GM12878 (cell line): ENCODE results near the gene TM6SF1. TPM values are rescaled to one million over a fixed set of nuclear protein-coding genes. Genes with fewer than 3 reads are reported as not detected.

Experiments used
- ATAC-seq: fragments of 200-7000 bp; cut with Tn5 transposase; 3 replicates; pipeline ENCODE4 v1.9.1; 2020; ENCODE audit warnings: mild to moderate bottlenecking, moderate library complexity
- BruUV-seq: library from RNA; stranded (reverse); fragments of 400-500 nt; replicated peaks from 2 replicates; lab custom pipeline; 2021; lab: Mats Ljungman, UMichigan
- CTCF ChIA-PET: fragments of 300-600 bp; sonication (Branson Sonifier 250); formaldehyde crosslinking; extraction: SDS; loops from one replicate; lab custom pipeline; 2021; ENCODE audit warnings: inconsistent platforms; lab: Yijun Ruan, JAX
- POLR2A ChIA-PET: fragments of 350-600 bp; formaldehyde crosslinking; extraction: SDS; loops from one replicate; lab custom pipeline; 2021; ENCODE audit warnings: inconsistent platforms; lab: Charles Lee
- RAD21 ChIA-PET: fragments of 300-600 bp; sonication (Branson Sonifier 250); formaldehyde crosslinking; loops from one replicate; lab custom pipeline; 2023; ENCODE audit warnings: antibody characterized with exemption; ENCODE audit not compliant: unreplicated experiment; lab: Charles Lee
- SMC1A ChIA-PET: fragments of 300-600 bp; sonication (Branson Sonifier 250); formaldehyde crosslinking; loops from one replicate; lab custom pipeline; 2023; ENCODE audit not compliant: unreplicated experiment, uncharacterized antibody; lab: Charles Lee
- DNase-seq: peaks from one replicate; pipeline ENCODE4 v3.0.0-alpha.2; 2011; ENCODE audit warnings: low read depth, low spot score
- FAIRE-seq: peaks from 3 replicates; lab custom pipeline; 2011; peaks lifted over from hg19 to GRCh38; lab: Jason Lieb, UNC
- H2AFZ ChIP-seq: 2 replicates; pipeline ENCODE4 v1.6.0; 2011; ENCODE audit warnings: low read depth, low read length, control low read depth; ENCODE audit not compliant: control insufficient read depth
- H3K27ac ChIP-seq: 2 replicates; pipeline ENCODE4 v1.5.1; 2011; ENCODE audit warnings: control low read depth; ENCODE audit not compliant: control insufficient read depth, insufficient read depth
- H3K27me3 ChIP-seq, 2 experiments: replicated peaks in 1 of 2; 2 replicates each; pipeline versions ENCODE4 v1.6.0 to v1.6.1; 2011; ENCODE audit warnings: low read length in 1 of 2; ENCODE audit not compliant: control insufficient read depth in 2 of 2, insufficient read depth in 2 of 2
- H3K36me3 ChIP-seq, 2 experiments: 2 replicates each; pipeline ENCODE4 v1.5.1; 2011; ENCODE audit warnings: low read length in 1 of 2; ENCODE audit not compliant: control insufficient read depth in 2 of 2, insufficient read depth in 2 of 2
- H3K4me1 ChIP-seq: 2 replicates; pipeline ENCODE4 v1.6.1; 2011; ENCODE audit warnings: mild to moderate bottlenecking, low read length, moderate library complexity, mixed read lengths; ENCODE audit not compliant: control insufficient read depth, insufficient read depth
- H3K4me2 ChIP-seq: 2 replicates; pipeline ENCODE4 v1.6.0; 2011; ENCODE audit warnings: control low read depth; ENCODE audit not compliant: control insufficient read depth, insufficient read depth
- H3K4me3 ChIP-seq: fragments of 200-600 bp; sonication (generic); 2 replicates; pipeline ENCODE4 v1.5.1; 2016
- H3K79me2 ChIP-seq: 2 replicates; pipeline ENCODE4 v1.6.0; 2011; ENCODE audit warnings: low read length; ENCODE audit not compliant: control insufficient read depth, insufficient read depth
- H3K9ac ChIP-seq: 2 replicates; pipeline ENCODE4 v1.8.0; 2011; ENCODE audit warnings: low read length, control low read depth, mixed read lengths; ENCODE audit not compliant: control insufficient read depth, insufficient read depth
- H3K9me3 ChIP-seq: replicated peaks from 3 replicates; pipeline ENCODE4 v1.5.1; 2011; ENCODE audit warnings: mild to moderate bottlenecking, low read length; ENCODE audit not compliant: control insufficient read depth, insufficient read depth
- H4K20me1 ChIP-seq: 2 replicates; pipeline ENCODE4 v1.6.0; 2011; ENCODE audit not compliant: control insufficient read depth, insufficient read depth
- ETV6 ChIP-seq, 2 experiments: fragments of 450-650 bp in 1 of 2; IDR thresholded peaks in 1 of 2; conservative IDR thresholded peaks in 1 of 2; 2 replicates each; pipeline ENCODE4 v1.6.1; 2014; ENCODE audit warnings: antibody characterized with exemption in 1 of 2, borderline replicate concordance in 1 of 2, low read depth in 1 of 2, mild to moderate bottlenecking in 1 of 2, moderate library complexity in 1 of 2
- KLF5 ChIP-seq: fragments of 450-650 bp; IDR thresholded peaks from 2 replicates; pipeline ENCODE4 v1.6.1; 2014; ENCODE audit warnings: mild to moderate bottlenecking; ENCODE audit not compliant: partially characterized antibody
- POU2F2 ChIP-seq: IDR thresholded peaks from 3 replicates; pipeline ENCODE4 v1.6.1; 2011; ENCODE audit warnings: low read depth, mild to moderate bottlenecking, low read length, borderline replicate concordance
- RUNX3 ChIP-seq: IDR thresholded peaks from 2 replicates; pipeline ENCODE4 v1.6.1; 2012; ENCODE audit warnings: low read length, inconsistent platforms
- TCF12 ChIP-seq: IDR thresholded peaks from 2 replicates; pipeline ENCODE4 v1.6.1; 2011; ENCODE audit warnings: low read depth, mild to moderate bottlenecking, low read length
- ZBTB40 ChIP-seq: fragments of 450-650 bp; IDR thresholded peaks from 2 replicates; pipeline ENCODE4 v1.6.1; 2016; ENCODE audit warnings: mild to moderate bottlenecking, moderate library complexity, borderline replicate concordance
- WGBS: methylation state at CpG from one replicate; pipeline ENCODE4 v1.1.6; 2016; ENCODE audit warnings: low lambda C conversion rate; ENCODE audit not compliant: insufficient replicate concordance, insufficient coverage; ENCODE audit errors: missing lambda C conversion rate; 5-methylcytosine and 5-hydroxymethylcytosine counted together
- in situ Hi-C: fragments of 300-500 bp; cut with MboI; formaldehyde crosslinking; loops from 9 replicates; pipeline ENCODE4 v1.14.3; 2018; ENCODE audit warnings: mixed read lengths
- intact Hi-C: fragments of 100-400 bp; cut with micrococcal nuclease; formaldehyde crosslinking; loops from one replicate; pipeline ENCODE4 v1.14.2; 2022; ENCODE audit not compliant: unreplicated experiment
- polyA plus RNA-seq, 11 experiments: library from polyadenylated mRNA; depleted of rRNA in 4 of 11; unstranded in 6 of 11; stranded (reverse) in 5 of 11; fragments of >200 nt; fragmentation: Nextera tagmentation in 4 of 11; fragmentation: Illumina TruSeq in 1 of 11; extraction: Ambion mirVana in 4 of 11; extraction: Trizol in 1 of 11; gene quantifications; 1 replicate in 1 of 11; 2 replicates in 10 of 11; pipeline versions ENCODE4 v1.2.1 to v1.2.3, GENCODE V29; 2011 to 2016; ENCODE audit warnings: inconsistent platforms in 2 of 11, missing spikeins in 2 of 11, low read depth in 1 of 11
- total RNA-seq, 4 experiments: library from RNA; depleted of rRNA in 3 of 4; stranded (reverse); fragments of >200 nt in 3 of 4; fragmentation: Illumina TruSeq in 1 of 4; extraction: Trizol in 1 of 4; gene quantifications; 2 replicates each; pipeline versions ENCODE4 v1.2.1 to v1.2.3, GENCODE V29; 2013 to 2021

TM6SF1 gene
- total and polyA plus RNA-seq, 10 of the 15 experiments (the other 5 are each of a cell fraction or from before 2014, with no cell fraction given): 0.56 to 2.7 (median 1.2) TPM

GRCh38 chr15:83078712-83079111, 28.7 kb upstream of the TM6SF1 start (continued):
- TF ChIP-seq ZBTB40: no peak
- TF ChIP-seq ETV6 (conservative IDR thresholded peaks at IDR 0.05 in 1 of 2, IDR thresholded peaks at IDR 0.05 in 1 of 2; ENCODE audit: borderline replicate concordance in 1 of 2, low read depth in 1 of 2): no peak

- Histone ChIP-seq H4K20me1 (no peaks in the 10 kb centered on the region), H3K4me1 (no peaks in the 10 kb centered on the region), H2AFZ (no peak overlapping the region), H3K4me2 (no peak overlapping the region), H3K79me2 (no peaks in the 10 kb centered on the region), H3K36me3 (no peaks in the 10 kb centered on the region), H3K27me3 (no peaks in the 10 kb centered on the region; a peak in 2 of 4 replicates), H3K9ac (no peak overlapping the region), H3K4me3 (no peak overlapping the region), H3K27ac (no peak overlapping the region), H3K9me3 (no peaks in the 10 kb centered on the region)
- ChIA-PET RAD21 (no interaction called here), CTCF (no interaction called here), POLR2A (no interaction called here), SMC1A (interaction anchor here (1.0 kb wide), 1 partner anchor 19 kb away, joined by 3 read pairs; no protein-coding TSS in a partner anchor)
- ATAC-seq (peak; percentile 58), DNase-seq (no peak), FAIRE-seq (no peak)
- intact Hi-C loops: no loop called here
- BruUV-seq: no TSS peak
- in situ Hi-C loops: no loop called here
- TF ChIP-seq POU2F2 (peak; percentile 41; the same call in 1 of the 3 replicates), TCF12 (no peak), KLF5 (no peak), RUNX3 (peak; percentile 25; the same call in 1 of the 2 replicates)
- WGBS: 43% methylated on average over 5 of the region's 5 CpGs
Measured at GRCh38 chr15:83081256-83082014, 26.0 kb upstream of the TM6SF1 start.
